ENCODE measurements around the gene KCTD3.

KCTD3 gene

DNA sequence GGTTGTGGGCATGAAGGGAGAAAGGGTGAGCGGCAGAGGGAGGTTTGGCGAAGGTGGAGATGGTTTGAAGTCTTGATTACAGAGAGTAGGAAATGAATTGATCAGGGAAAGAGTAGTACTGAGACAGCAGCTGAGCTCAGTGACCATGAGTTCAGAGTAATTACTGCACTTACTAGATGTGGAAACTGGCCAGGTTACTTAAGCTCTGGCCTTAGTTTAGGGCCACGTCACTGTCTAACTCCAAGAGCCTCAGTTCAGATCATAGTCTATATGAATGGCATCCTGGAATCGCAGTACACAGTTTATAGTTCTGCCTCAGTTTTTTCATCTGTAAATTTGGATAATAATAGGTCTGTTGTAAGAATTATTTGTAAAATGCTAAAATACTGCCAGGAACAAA, 78.1 kb downstream of the KCTD3 start:
- Histone ChIP-seq H3K36me3 (ENCODE audit: control insufficient read depth in 1 of 2, insufficient read depth in 2 of 2, low read depth in 1 of 2, low read length in 2 of 2) (no peaks in the 10 kb centered on the region), H3K27ac (ENCODE audit: low read length, poor library complexity, severe bottlenecking) (no peak overlapping the region), H3K23ac (ENCODE audit: low read length in 2 of 2) (no peak overlapping the region), H3K4me3 (ENCODE audit: insufficient read depth in 1 of 2, low read depth in 1 of 2, low read length in 2 of 2) (no peak overlapping the region), H3K4me1 (ENCODE audit: control insufficient read depth, insufficient read depth, low read depth, low read length) (no peaks in the 10 kb centered on the region), H2AK5ac (ENCODE audit: low read length, severe bottlenecking) (no peak overlapping the region), H2BK120ac (ENCODE audit: low read depth, low read length) (no peak overlapping the region), H2BK15ac (ENCODE audit: low read depth, poor library complexity, severe bottlenecking) (no peak overlapping the region), H3K14ac (ENCODE audit: low read length in 2 of 2) (no peak overlapping the region), H3K4ac (ENCODE audit: low read depth in 1 of 2, low read length in 2 of 2) (no peak overlapping the region), H3K27me3 (ENCODE audit: control insufficient read depth in 1 of 2, insufficient read depth in 1 of 2, low read length in 2 of 2) (peaks cover 0 to 3% of the 10 kb centered on the region in 2 experiments), H2AFZ (ENCODE audit: low read depth, low read length) (no peak overlapping the region), H2BK5ac (ENCODE audit: low read depth, low read length, poor library complexity, severe bottlenecking) (no peak overlapping the region), H4K8ac (ENCODE audit: low read length) (no peak overlapping the region), H3K4me2 (ENCODE audit: low read length, poor library complexity, severe bottlenecking) (no peak overlapping the region), H3K18ac (ENCODE audit: low read depth in 1 of 2, low read length in 2 of 2) (no peak overlapping the region), H3K79me1 (replicated peaks; ENCODE audit: low read length, poor library complexity, severe bottlenecking) (no peaks in the 10 kb centered on the region), H2BK12ac (ENCODE audit: low read length in 2 of 2) (no peak overlapping the region), H4K91ac (ENCODE audit: low read length) (no peak overlapping the region), H3K9me3 (ENCODE audit: control insufficient read depth, low read length) (no peaks in the 10 kb centered on the region), H3K9ac (ENCODE audit: low read length) (no peak overlapping the region)
- WGBS, result 93% methylated on average over 4 of the region's 4 CpGs
- no peak for DNase-seq

- Histone ChIP-seq H3K4me1 (ENCODE audit: control insufficient read depth, insufficient read depth, low read depth, low read length) (no peaks in the 10 kb centered on the region), H3K4me3 (ENCODE audit: insufficient read depth in 1 of 2, low read depth in 1 of 2, low read length in 2 of 2) (no peak overlapping the region), H2BK12ac (ENCODE audit: low read length in 2 of 2) (no peak overlapping the region), H3K4me2 (ENCODE audit: low read length, poor library complexity, severe bottlenecking) (no peak overlapping the region), H2BK15ac (ENCODE audit: low read depth, poor library complexity, severe bottlenecking) (no peak overlapping the region), H2AFZ (ENCODE audit: low read depth, low read length) (no peak overlapping the region), H3K4ac (ENCODE audit: low read depth in 1 of 2, low read length in 2 of 2) (no peak overlapping the region), H2BK120ac (ENCODE audit: low read depth, low read length) (no peak overlapping the region), H3K18ac (ENCODE audit: low read depth in 1 of 2, low read length in 2 of 2) (no peak overlapping the region), H2BK5ac (ENCODE audit: low read depth, low read length, poor library complexity, severe bottlenecking) (no peak overlapping the region), H3K36me3 (ENCODE audit: control insufficient read depth in 1 of 2, insufficient read depth in 2 of 2, low read depth in 1 of 2, low read length in 2 of 2) (no peaks in the 10 kb centered on the region), H3K9me3 (ENCODE audit: control insufficient read depth, low read length) (no peaks in the 10 kb centered on the region), H3K23ac (ENCODE audit: low read length in 2 of 2) (no peak overlapping the region), H3K79me1 (replicated peaks; ENCODE audit: low read length, poor library complexity, severe bottlenecking) (no peaks in the 10 kb centered on the region), H3K14ac (ENCODE audit: low read length in 2 of 2) (no peak overlapping the region), H2AK5ac (ENCODE audit: low read length, severe bottlenecking) (no peak overlapping the region), H3K27ac (ENCODE audit: low read length, poor library complexity, severe bottlenecking) (no peak overlapping the region), H3K9ac (ENCODE audit: low read length) (no peak overlapping the region), H3K27me3 (ENCODE audit: control insufficient read depth in 1 of 2, insufficient read depth in 1 of 2, low read length in 2 of 2) (peaks cover 0 to 3% of the 10 kb centered on the region in 2 experiments), H4K91ac (ENCODE audit: low read length) (no peak overlapping the region), H4K8ac (ENCODE audit: low read length) (no peak overlapping the region)
- WGBS, result no CpG with 5 or more reads among the region's 2 CpGs
- no peak for DNase-seq
Observed at GRCh38 chr1:215645861-215646260, 78.8 kb downstream of the KCTD3 start.

DNA sequence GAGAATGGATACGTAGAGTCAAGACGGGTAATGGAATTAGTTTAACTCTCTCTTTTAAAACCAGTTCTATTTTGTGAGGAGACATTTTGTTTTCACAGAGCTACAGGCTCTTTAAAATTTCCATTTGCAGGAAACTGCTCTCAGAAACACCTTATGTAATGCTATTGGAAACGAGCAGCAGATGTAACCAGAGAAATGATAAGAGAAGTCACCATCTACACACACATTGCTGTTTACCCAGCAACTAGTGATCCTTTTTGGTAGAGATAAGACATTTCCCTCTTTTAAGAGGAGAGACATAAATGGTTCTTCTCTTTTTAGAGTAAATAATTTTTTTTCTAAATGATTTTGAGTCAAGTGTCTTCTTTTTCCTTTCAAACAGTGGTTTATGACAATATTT, 80.6 kb downstream of the KCTD3 start:
- peaks cover 0 to 3% of the 10 kb centered on the region in 2 experiments for H3K27me3 ChIP-seq (ENCODE audit: control insufficient read depth in 1 of 2, insufficient read depth in 1 of 2, low read length in 2 of 2)
- no peak overlapping the region for H2AK5ac ChIP-seq (ENCODE audit: low read length, severe bottlenecking)
- H3K27ac ChIP-seq (ENCODE audit: low read length, poor library complexity, severe bottlenecking), result no peak overlapping the region
- H4K8ac ChIP-seq (ENCODE audit: low read length), result no peak overlapping the region
- H2BK5ac ChIP-seq (ENCODE audit: low read depth, low read length, poor library complexity, severe bottlenecking), result no peak overlapping the region
- no peak overlapping the region for H3K14ac ChIP-seq (ENCODE audit: low read length in 2 of 2)
- WGBS, result no CpG with 5 or more reads among the region's 3 CpGs
- no peak overlapping the region for H4K91ac ChIP-seq (ENCODE audit: low read length)
- no peaks in the 10 kb centered on the region for H3K79me1 ChIP-seq (replicated peaks; ENCODE audit: low read length, poor library complexity, severe bottlenecking)
- no peak overlapping the region for H2BK12ac ChIP-seq (ENCODE audit: low read length in 2 of 2)
- no peak overlapping the region for H3K9ac ChIP-seq (ENCODE audit: low read length)
- no peak overlapping the region for H2AFZ ChIP-seq (ENCODE audit: low read depth, low read length)
- H3K36me3 ChIP-seq (ENCODE audit: control insufficient read depth in 1 of 2, insufficient read depth in 2 of 2, low read depth in 1 of 2, low read length in 2 of 2), result no peaks in the 10 kb centered on the region
- H3K4me3 ChIP-seq (ENCODE audit: insufficient read depth in 1 of 2, low read depth in 1 of 2, low read length in 2 of 2), result no peak overlapping the region
- H3K9me3 ChIP-seq (ENCODE audit: control insufficient read depth, low read length), result no peaks in the 10 kb centered on the region
- H3K23ac ChIP-seq (ENCODE audit: low read length in 2 of 2), result no peak overlapping the region
- H3K4me1 ChIP-seq (ENCODE audit: control insufficient read depth, insufficient read depth, low read depth, low read length), result no peaks in the 10 kb centered on the region
- H3K18ac ChIP-seq (ENCODE audit: low read depth in 1 of 2, low read length in 2 of 2), result no peak overlapping the region
- H3K4ac ChIP-seq (ENCODE audit: low read depth in 1 of 2, low read length in 2 of 2), result no peak overlapping the region
- no peak overlapping the region for H2BK15ac ChIP-seq (ENCODE audit: low read depth, poor library complexity, severe bottlenecking)
- DNase-seq, result no peak
- no peak overlapping the region for H3K4me2 ChIP-seq (ENCODE audit: low read length, poor library complexity, severe bottlenecking)
- no peak overlapping the region for H2BK120ac ChIP-seq (ENCODE audit: low read depth, low read length)

DNA sequence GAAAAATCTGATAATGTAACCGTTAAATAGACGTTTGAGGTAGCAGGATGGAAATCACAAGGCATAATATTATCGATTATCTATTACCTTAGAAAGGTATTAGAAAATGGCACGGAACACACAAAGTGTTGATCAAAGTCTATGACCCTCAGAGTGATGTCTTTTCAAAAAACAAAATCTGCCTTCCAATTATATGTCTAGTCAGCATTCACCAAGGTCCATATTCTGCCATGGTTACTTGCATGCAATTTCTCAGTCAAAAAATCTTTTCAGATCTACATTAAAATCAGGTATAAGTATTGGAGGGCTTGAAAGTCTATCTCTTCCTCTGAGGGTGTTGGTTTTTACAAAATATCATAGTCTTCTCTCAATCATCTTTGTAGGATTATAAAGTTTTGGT, 81.9 kb downstream of the KCTD3 start:
- no peak overlapping the region for H2BK15ac ChIP-seq (ENCODE audit: low read depth, poor library complexity, severe bottlenecking)
- H3K14ac ChIP-seq (ENCODE audit: low read length in 2 of 2), result no peak overlapping the region
- no peaks in the 10 kb centered on the region for H3K79me1 ChIP-seq (replicated peaks; ENCODE audit: low read length, poor library complexity, severe bottlenecking)
- 99% methylated on average over 4 of the region's 4 CpGs for WGBS
- no peaks in the 10 kb centered on the region for H3K4me1 ChIP-seq (ENCODE audit: control insufficient read depth, insufficient read depth, low read depth, low read length)
- no peak overlapping the region for H4K8ac ChIP-seq (ENCODE audit: low read length)
- peaks cover 0 to 3% of the 10 kb centered on the region in 2 experiments for H3K27me3 ChIP-seq (ENCODE audit: control insufficient read depth in 1 of 2, insufficient read depth in 1 of 2, low read length in 2 of 2)
- H2BK120ac ChIP-seq (ENCODE audit: low read depth, low read length), result no peak overlapping the region
- H4K91ac ChIP-seq (ENCODE audit: low read length), result no peak overlapping the region
- H3K23ac ChIP-seq (ENCODE audit: low read length in 2 of 2), result no peak overlapping the region
- H3K4me2 ChIP-seq (ENCODE audit: low read length, poor library complexity, severe bottlenecking), result no peak overlapping the region
- no peak overlapping the region for H2BK5ac ChIP-seq (ENCODE audit: low read depth, low read length, poor library complexity, severe bottlenecking)
- no peak overlapping the region for H3K9ac ChIP-seq (ENCODE audit: low read length)
- no peak overlapping the region for H3K18ac ChIP-seq (ENCODE audit: low read depth in 1 of 2, low read length in 2 of 2)
- H3K27ac ChIP-seq (ENCODE audit: low read length, poor library complexity, severe bottlenecking), result no peak overlapping the region
- H2AFZ ChIP-seq (ENCODE audit: low read depth, low read length), result no peak overlapping the region
- H3K36me3 ChIP-seq (ENCODE audit: control insufficient read depth in 1 of 2, insufficient read depth in 2 of 2, low read depth in 1 of 2, low read length in 2 of 2), result no peaks in the 10 kb centered on the region
- no peak overlapping the region for H2BK12ac ChIP-seq (ENCODE audit: low read length in 2 of 2)
- H3K4me3 ChIP-seq (ENCODE audit: insufficient read depth in 1 of 2, low read depth in 1 of 2, low read length in 2 of 2), result no peak overlapping the region
- DNase-seq, result no peak
- no peak overlapping the region for H2AK5ac ChIP-seq (ENCODE audit: low read length, severe bottlenecking)
- no peak overlapping the region for H3K4ac ChIP-seq (ENCODE audit: low read depth in 1 of 2, low read length in 2 of 2)
- H3K9me3 ChIP-seq (ENCODE audit: control insufficient read depth, low read length), result no peaks in the 10 kb centered on the region

Measured in mesenchymal stem cell (in vitro differentiated cells and primary cell).